GM18517 (cell line): ENCODE data around the gene TRIM23.

ENCODE experiments used
- ATAC-seq: cut with Tn5 transposase; IDR thresholded peaks from one replicate; pipeline ENCODE4 v1.9.1; 2021; ENCODE audit warnings: mild to moderate bottlenecking, moderate library complexity; ENCODE audit not compliant: unreplicated experiment

Gene TRIM23

DNA sequence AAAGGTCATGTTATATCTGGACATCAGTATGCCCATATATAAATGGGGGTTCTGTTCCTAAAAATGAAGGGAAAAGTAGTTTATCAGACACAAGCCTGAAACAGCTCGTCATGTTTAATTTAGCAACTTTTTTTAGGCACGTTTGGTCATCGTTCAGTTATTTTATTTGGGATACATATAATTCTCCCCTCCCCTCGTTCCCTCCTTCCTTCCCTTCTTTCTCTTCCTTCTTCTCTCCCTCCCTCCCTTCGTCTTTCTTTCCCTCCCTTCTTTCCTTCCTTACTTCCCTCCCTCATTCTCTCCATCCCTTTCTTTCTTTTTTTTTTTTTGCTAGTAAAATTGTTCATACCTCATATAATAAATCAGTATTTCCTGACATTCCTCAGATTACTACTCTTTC is 57.6 kb downstream of the TRIM23 start:
- no peak for ATAC-seq

GRCh38 chr5:65563777-65564176 is 60.4 kb downstream of the TRIM23 start:
- ATAC-seq, result no peak

DNA sequence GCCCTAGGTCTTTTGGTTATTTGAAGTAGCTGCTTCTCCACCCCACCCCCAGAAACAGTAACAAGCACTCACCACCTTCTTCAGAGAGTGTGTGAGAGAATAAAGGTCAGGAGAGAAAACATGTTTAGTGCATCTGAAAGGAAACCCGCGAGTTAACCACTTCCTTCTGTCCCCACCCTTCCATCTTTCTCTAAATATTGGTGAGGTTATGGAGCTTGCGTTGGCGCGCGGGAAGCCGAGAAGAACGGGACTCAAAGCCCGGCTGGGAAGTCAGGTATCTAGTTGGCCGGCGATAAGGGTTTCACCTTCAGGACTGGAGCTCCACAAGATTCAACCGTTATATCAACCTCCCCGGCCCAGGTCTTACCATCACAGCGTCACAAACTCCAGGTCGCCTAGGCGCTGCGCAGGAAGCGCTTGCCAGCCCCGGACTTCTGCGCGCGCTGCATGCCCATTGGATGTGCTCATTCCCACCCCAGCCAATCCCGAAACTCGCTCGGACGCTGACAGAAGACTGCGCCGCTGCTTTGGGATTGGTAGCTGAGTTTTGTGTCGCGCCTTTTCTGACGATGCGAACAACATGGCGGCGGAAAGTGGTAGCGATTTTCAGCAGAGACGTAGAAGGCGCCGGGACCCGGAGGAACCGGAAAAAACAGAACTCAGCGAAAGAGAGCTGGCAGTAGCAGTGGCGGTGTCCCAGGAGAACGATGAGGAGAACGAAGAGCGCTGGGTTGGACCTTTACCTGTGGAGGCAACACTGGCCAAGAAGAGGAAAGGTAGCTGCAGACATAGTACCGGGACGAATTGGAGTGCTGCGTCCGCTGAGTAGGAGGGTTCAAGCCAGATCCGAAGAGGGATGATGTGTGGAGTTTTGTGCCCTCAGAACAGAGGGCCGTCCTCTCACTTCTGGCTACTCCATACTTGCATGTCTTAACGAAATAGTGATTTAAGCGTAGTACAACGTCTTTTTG is 61.1 kb downstream of the TRIM23 start, which contains the start of the genes CENPK and PPWD1:
Gene CENPK (minus strand): TSS at position 438 of the 971 bp plus-strand sequence. CDS start 8,261 bp downstream, outside the sequence.
Gene PPWD1 (plus strand): TSS at position 566 of the 971 bp plus-strand sequence. CDS start 15 bp downstream, at position 581.
- peak; percentile 98 for ATAC-seq

GRCh38 chr5:65556718-65557117 is 67.4 kb downstream of the TRIM23 start:
- ATAC-seq, result no peak

DNA sequence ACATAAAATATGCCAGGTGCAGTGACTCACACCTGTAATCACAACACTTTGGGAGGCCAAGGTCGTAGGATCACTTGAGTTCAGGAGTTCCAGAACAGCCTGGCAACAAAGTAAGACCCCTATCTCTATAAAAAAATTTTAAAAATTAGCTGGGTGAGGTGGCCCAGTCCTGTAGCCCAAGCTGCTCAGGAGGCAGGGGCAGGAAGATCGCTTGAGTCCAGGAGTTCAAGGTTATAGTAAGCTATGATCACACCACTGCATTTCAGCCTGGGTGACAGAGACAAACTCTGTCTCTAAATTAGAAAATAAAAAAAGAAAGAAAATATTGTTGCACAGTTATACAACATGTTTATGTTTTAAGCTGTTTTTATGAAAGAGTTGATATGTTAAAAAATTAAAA is 68.0 kb downstream of the TRIM23 start:
- no peak for ATAC-seq

DNA sequence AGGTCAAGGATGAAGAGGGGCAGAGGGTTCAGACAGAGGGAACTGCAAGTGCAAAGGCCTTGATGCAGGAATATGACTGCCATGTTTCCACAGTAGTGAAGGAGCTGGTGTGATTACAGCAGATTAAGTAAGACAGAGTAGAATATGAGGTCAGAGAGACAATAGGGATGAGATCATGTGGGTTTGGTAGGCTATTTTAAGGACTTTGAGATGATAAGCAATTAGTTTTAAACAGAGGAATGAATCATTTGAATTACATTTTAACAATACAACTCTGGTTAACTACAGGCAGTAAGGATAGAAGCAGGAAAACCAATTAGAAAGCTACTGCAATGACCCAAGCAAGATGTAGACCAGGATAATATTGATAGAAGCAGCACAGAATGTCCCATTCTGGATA is 68.8 kb downstream of the TRIM23 start:
- ATAC-seq, result no peak

GRCh38 chr5:65553941-65554340 is 70.2 kb downstream of the TRIM23 start:
- no peak for ATAC-seq

GRCh38 chr5:65548281-65548680 is 75.9 kb downstream of the TRIM23 start:
- no peak for ATAC-seq

DNA sequence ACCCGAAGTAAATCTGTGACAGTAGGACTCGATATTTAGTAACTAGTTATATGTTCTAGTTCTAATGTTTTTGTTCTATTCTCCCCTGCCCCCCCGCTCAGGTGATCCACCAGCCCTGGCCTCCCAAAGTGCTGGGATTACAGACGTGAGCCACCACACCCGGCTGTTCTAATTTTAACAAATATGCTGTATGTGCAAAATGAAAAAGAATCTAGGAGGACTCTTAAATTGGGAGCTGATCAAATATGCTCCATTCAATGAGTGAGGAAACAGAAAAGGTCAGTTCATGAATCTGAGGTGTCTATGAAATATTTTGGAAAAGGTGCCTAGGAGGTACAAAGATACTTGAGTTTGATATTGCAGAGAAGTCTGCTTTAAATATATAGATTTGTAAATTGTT is 78.0 kb downstream of the TRIM23 start:
- no peak for ATAC-seq

DNA sequence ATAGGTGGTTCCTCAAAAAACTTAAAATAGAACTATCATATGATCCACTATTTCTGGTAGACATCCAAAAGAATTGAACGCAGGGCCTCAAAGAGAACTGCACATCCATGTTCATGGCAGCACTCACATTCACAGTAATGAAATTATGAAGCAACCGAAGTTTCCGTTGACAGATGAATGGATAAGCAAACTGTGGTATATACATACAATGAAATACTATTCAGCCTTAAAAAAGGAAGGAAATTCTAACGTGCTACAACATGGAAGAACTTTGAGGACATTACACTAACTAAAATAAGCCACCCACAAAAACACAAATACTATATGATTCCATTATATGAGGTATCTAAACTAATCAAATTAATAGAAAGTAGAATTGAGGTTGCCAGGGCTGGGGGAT is 79.7 kb downstream of the TRIM23 start:
- ATAC-seq, result no peak

DNA sequence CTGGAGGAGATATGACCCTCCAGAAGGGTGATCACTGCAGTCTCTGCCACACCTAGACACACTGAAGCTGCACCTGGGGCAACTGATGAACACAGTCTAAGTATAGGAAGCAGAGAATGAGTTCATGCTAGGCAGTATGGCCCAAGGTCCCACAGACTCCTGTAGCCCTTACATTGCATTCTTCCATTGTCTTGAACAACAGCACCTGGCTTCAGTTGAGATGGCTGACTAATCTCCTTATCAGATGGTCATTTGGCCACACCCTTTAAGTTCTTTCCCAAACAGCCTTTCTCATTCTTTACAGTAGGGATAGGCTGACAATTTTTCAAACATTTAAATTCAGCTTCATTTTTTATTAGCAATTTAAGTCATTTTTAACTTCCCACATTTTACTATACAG is 84.3 kb downstream of the TRIM23 start:
- ATAC-seq, result no peak
